Small intestine (tissue), 7 donors: ENCODE data around the gene PREB. TPM values are rescaled to one million over a fixed set of nuclear protein-coding genes. Genes with fewer than 3 reads are reported as not detected.

Experiments used
- DNase-seq, 2 donors: peaks; one replicate each; pipeline versions ENCODE4 v3.0.0 to v3.0.0-alpha.2; 2013
- FAIRE-seq: peaks from 2 replicates; lab custom pipeline; 2012; peaks lifted over from hg19 to GRCh38; lab: Jason Lieb, UNC
- H3K27ac ChIP-seq, 3 donors: one replicate each; pipeline ENCODE4 v1.5.1; 2013; ENCODE audit warnings: low read length in 2 of 3, mild to moderate bottlenecking in 2 of 3, control low read depth in 1 of 3, inconsistent platforms in 1 of 3, low read depth in 1 of 3, moderate library complexity in 1 of 3
- H3K27me3 ChIP-seq, 3 donors: one replicate each; pipeline ENCODE4 v1.6.1; 2013; ENCODE audit warnings: low read length in 3 of 3, inconsistent platforms in 1 of 3; ENCODE audit not compliant: control insufficient read depth in 3 of 3, insufficient read depth in 3 of 3
- H3K36me3 ChIP-seq, 3 donors: one replicate each; pipeline ENCODE4 v1.6.1; 2013; ENCODE audit warnings: low read length in 3 of 3, inconsistent platforms in 1 of 3, low read depth in 1 of 3, mild to moderate bottlenecking in 1 of 3, moderate library complexity in 1 of 3; ENCODE audit not compliant: control insufficient read depth in 3 of 3, insufficient read depth in 2 of 3
- H3K4me1 ChIP-seq, 3 donors: one replicate each; pipeline ENCODE4 v1.6.1; 2013; ENCODE audit warnings: low read length in 2 of 3, inconsistent platforms in 1 of 3, low read depth in 1 of 3, mild to moderate bottlenecking in 1 of 3, moderate library complexity in 1 of 3; ENCODE audit not compliant: control insufficient read depth in 3 of 3, insufficient read depth in 2 of 3
- H3K4me3 ChIP-seq, 3 donors: one replicate each; pipeline ENCODE4 v1.5.1; 2013; ENCODE audit warnings: low read length in 3 of 3, control low read depth in 1 of 3, inconsistent platforms in 1 of 3, low read depth in 1 of 3, mild to moderate bottlenecking in 1 of 3, moderate library complexity in 1 of 3
- H3K9me3 ChIP-seq, 2 donors: one replicate each; pipeline ENCODE4 v1.6.1; 2013; ENCODE audit warnings: low read depth in 1 of 2, low read length in 1 of 2; ENCODE audit not compliant: control insufficient read depth in 2 of 2, insufficient read depth in 1 of 2
- WGBS, 3 donors: extraction: QIAGEN DNeasy Blood & Tissue Kit; methylation state at CpG; one replicate each; pipeline ENCODE4 v1.1.7; 2013; 5-methylcytosine and 5-hydroxymethylcytosine counted together
- polyA plus RNA-seq, 4 donors: library from polyadenylated mRNA; stranded (reverse) in 3 of 4; unstranded in 1 of 4; fragments of 200-250 nt in 3 of 4; fragments of 120-200 nt in 1 of 4; gene quantifications; one replicate each; pipeline versions ENCODE4 v1.2.1 to v1.2.3, GENCODE V29; 2013
- donor health status: healthy with polysubstance abuse.
- donor health status: control.
- donor health status: control.
- donor health status: Bipolar disorder and iron deficiency.
- donor health status: healthy.

The PREB gene
- polyA plus RNA-seq, 4 donors = 44.2 to 76.0 (median 50.7) TPM

GRCh38 chr2:27081984-27082772, 52.3 kb downstream of the PREB start:
- peaks cover 0 to 28% (median 0%) of the 10 kb centered on the region in 3 donors for H3K36me3 ChIP-seq
- H3K9me3 ChIP-seq = no peaks in the 10 kb centered on the region
- 89 to 94% (median 92%) methylated on average over 32 to 38 of the region's 38 CpGs for WGBS, 3 donors
- FAIRE-seq (no peak), DNase-seq (no peak)
- peak overlapping the region in 2 of 3 donors; percentile 82 to 91 for H3K27ac ChIP-seq
- peaks cover 3 to 15% (median 5%) of the 10 kb centered on the region in 3 donors for H3K4me1 ChIP-seq
- H3K4me3 ChIP-seq = no peak overlapping the region
- H3K27me3 ChIP-seq = peaks cover 0 to 8% (median 0%) of the 10 kb centered on the region in 3 donors

Other genes with a start within 250 kb of the PREB start
- gene MAPRE3, start 164.0 kb downstream of the PREB start, polyA plus RNA-seq = 10 to 100 TPM in 1 of 4 donors, 1 to 10 TPM in 3; 2.9 to 11.1 (median 6.0) TPM
- gene TMEM214, start 101.7 kb downstream of the PREB start, polyA plus RNA-seq = 10 to 100 TPM; 27.5 to 84.3 (median 39.8) TPM
- 10 to 100 TPM in 2 of 4 donors, 1 to 10 TPM in 2; 6.0 to 28.9 (median 8.8) TPM for gene AGBL5, start 83.0 kb downstream of the PREB start, polyA plus RNA-seq
- gene OST4, start 63.0 kb downstream of the PREB start, polyA plus RNA-seq = 100 to 1,000 TPM; 319 to 477 (median 396) TPM
- 10 to 100 TPM in 2 of 4 donors, 1 to 10 TPM in 1, under 1 TPM in 1; 0.67 to 36.6 (median 13.4) TPM for gene EMILIN1, start 56.0 kb downstream of the PREB start, polyA plus RNA-seq
- 100 to 1,000 TPM; 225 to 643 (median 399) TPM for gene KHK, start 47.9 kb downstream of the PREB start, polyA plus RNA-seq
- 1 to 10 TPM; 3.8 to 7.8 (median 4.5) TPM for gene CGREF1, start 15.5 kb downstream of the PREB start, polyA plus RNA-seq
- 1 to 10 TPM in 1 of 4 donors, under 1 TPM in 1, not detected in 2; 0.25 to 1.1 TPM for gene ABHD1, start 10.8 kb downstream of the PREB start, polyA plus RNA-seq
- gene PRR30, start 4.8 kb upstream of the PREB start, polyA plus RNA-seq = not detected
- under 1 TPM in 2 of 4 donors, not detected in 2; 0.03 TPM for gene TCF23, start 14.4 kb upstream of the PREB start, polyA plus RNA-seq
- 100 to 1,000 TPM in 2 of 4 donors, 10 to 100 TPM in 2; 89.2 to 151 (median 109) TPM for gene ATRAID, start 77.4 kb upstream of the PREB start, polyA plus RNA-seq
- gene SLC5A6, start 77.6 kb upstream of the PREB start, polyA plus RNA-seq = 100 to 1,000 TPM in 1 of 4 donors, 10 to 100 TPM in 2, 1 to 10 TPM in 1; 9.5 to 142 (median 25.2) TPM
- 10 to 100 TPM in 2 of 4 donors, 1 to 10 TPM in 2; 8.6 to 31.6 (median 15.2) TPM for gene CAD, start 82.7 kb upstream of the PREB start, polyA plus RNA-seq
- under 1 TPM in 2 of 4 donors, not detected in 2; 0.04 to 0.06 TPM for gene SLC30A3, start 128.4 kb upstream of the PREB start, polyA plus RNA-seq
- not detected for gene DNAJC5G, start 140.8 kb upstream of the PREB start, polyA plus RNA-seq
- 1 to 10 TPM in 3 of 4 donors, under 1 TPM in 1; 0.31 to 5.4 (median 1.9) TPM for gene TRIM54, start 147.8 kb upstream of the PREB start, polyA plus RNA-seq
- 1 to 10 TPM in 3 of 4 donors, under 1 TPM in 1; 0.76 to 8.9 (median 2.4) TPM for gene UCN, start 173.8 kb upstream of the PREB start, polyA plus RNA-seq
- gene MPV17, start 188.5 kb upstream of the PREB start, polyA plus RNA-seq = 100 to 1,000 TPM in 1 of 4 donors, 10 to 100 TPM in 3; 27.3 to 103 (median 55.6) TPM
- 10 to 100 TPM; 27.4 to 56.1 (median 35.7) TPM for gene GTF3C2, start 222.1 kb upstream of the PREB start, polyA plus RNA-seq
- gene EIF2B4, start 235.7 kb upstream of the PREB start, polyA plus RNA-seq = 10 to 100 TPM; 31.0 to 45.4 (median 38.0) TPM
- 10 to 100 TPM; 64.6 to 76.6 (median 70.9) TPM for gene SNX17, start 236.0 kb upstream of the PREB start, polyA plus RNA-seq
- 10 to 100 TPM; 18.4 to 48.1 (median 30.5) TPM for gene ZNF513, start 246.1 kb upstream of the PREB start, polyA plus RNA-seq